Endodermal cell (in vitro differentiated cells): ENCODE results near the gene RUNX1. TPM values are rescaled to one million over a fixed set of nuclear protein-coding genes. Genes with fewer than 3 reads are reported as not detected.

Source experiments
- DNase-seq: peaks from one replicate; pipeline ENCODE4 v3.0.0-alpha.2; 2017
- H3K27ac ChIP-seq: 2 replicates; pipeline ENCODE4 v1.5.1; 2013; ENCODE audit warnings: mild to moderate bottlenecking, low read depth, low read length, moderate library complexity
- H3K27me3 ChIP-seq: 2 replicates; pipeline ENCODE4 v1.6.1; 2013; ENCODE audit warnings: mild to moderate bottlenecking, low read length, moderate library complexity; ENCODE audit not compliant: insufficient read depth, control insufficient read depth, poor library complexity, severe bottlenecking
- H3K36me3 ChIP-seq: 2 replicates; pipeline ENCODE4 v1.7.0; 2013; ENCODE audit warnings: mild to moderate bottlenecking, low read length, moderate library complexity; ENCODE audit not compliant: control insufficient read depth, insufficient read depth
- H3K4me1 ChIP-seq: one replicate; pipeline ENCODE4 v1.7.0; 2013; ENCODE audit warnings: low read length; ENCODE audit not compliant: control insufficient read depth, insufficient read depth
- H3K4me3 ChIP-seq: 2 replicates; pipeline ENCODE4 v1.5.1; 2013; ENCODE audit warnings: mild to moderate bottlenecking, low read length, moderate library complexity
- H3K9ac ChIP-seq: 2 replicates; pipeline ENCODE4 v1.6.1; 2013; ENCODE audit warnings: mild to moderate bottlenecking, low read length, moderate library complexity; ENCODE audit not compliant: poor library complexity, severe bottlenecking; ENCODE audit errors: extremely low read depth
- H3K9me3 ChIP-seq: 2 replicates; pipeline ENCODE4 v1.6.1; 2013; ENCODE audit warnings: mild to moderate bottlenecking, low read length, moderate library complexity; ENCODE audit not compliant: control insufficient read depth
- H3K27ac Mint-ChIP-seq: 2 replicates; pipeline ENCODE4 v1.8.0; 2020; ENCODE audit warnings: mixed read lengths
- H3K27me3 Mint-ChIP-seq: 2 replicates; pipeline ENCODE4 v1.8.0; 2021; ENCODE audit warnings: mild to moderate bottlenecking, mixed read lengths; ENCODE audit not compliant: insufficient read depth
- H3K36me3 Mint-ChIP-seq: 2 replicates; pipeline ENCODE4 v1.8.0; 2020; ENCODE audit warnings: low read depth, mixed read lengths
- H3K4me1 Mint-ChIP-seq: 2 replicates; pipeline ENCODE4 v1.8.0; 2020; ENCODE audit warnings: mixed read lengths
- H3K4me3 Mint-ChIP-seq: 2 replicates; pipeline ENCODE4 v1.8.0; 2020; ENCODE audit warnings: mild to moderate bottlenecking, moderate library complexity, mixed read lengths
- H3K9me3 Mint-ChIP-seq: 2 replicates; pipeline ENCODE4 v1.8.0; 2020; ENCODE audit warnings: mild to moderate bottlenecking, mixed read lengths
- CTCF ChIP-seq: fragments of 200-600 bp; sonication (generic); conservative IDR thresholded peaks from 2 replicates; pipeline ENCODE4 v1.5.0; 2021; ENCODE audit warnings: antibody characterized with exemption, mild to moderate bottlenecking
- WGBS, 2 experiments: methylation state at CpG; one replicate each; pipeline versions ENCODE4 v1.1.5 to v1.1.7; 2013; ENCODE audit warnings: missing lambda C conversion rate in 2 of 2, mixed read lengths in 1 of 2; ENCODE audit not compliant: insufficient coverage in 1 of 2, insufficient read length in 1 of 2; 5-methylcytosine and 5-hydroxymethylcytosine counted together
- total RNA-seq, 2 donors: library from RNA; stranded (reverse); fragmentation: NEBNext Ultra II Directional in 1 of 2; extraction: Animal tissue kit (Norgen Biotek cat#: 25700) in 1 of 2; gene quantifications; 2 replicates in 1 of 2; 3 replicates in 1 of 2; pipeline ENCODE4 v1.2.1, GENCODE V29; 2021

The RUNX1 gene
- total RNA-seq, 2 donors from 2014 or later: 0.31 to 2.8 TPM

- 93% methylated on average over 3 of the region's 3 CpGs; no CpG with 5 or more reads in 1 of the 2 experiments for WGBS, 2 experiments
- no peak overlapping the region for H3K9ac ChIP-seq
- no peak overlapping the region for H3K4me3 Mint-ChIP-seq
- peaks cover 10% of the 10 kb centered on the region for H3K27me3 Mint-ChIP-seq
- TF ChIP-seq CTCF: no peak
- DNase-seq: peak; percentile 17
- no peak overlapping the region for H3K27ac Mint-ChIP-seq
- H3K4me1 ChIP-seq: no peaks in the 10 kb centered on the region
- no peaks in the 10 kb centered on the region for H3K9me3 ChIP-seq
- no peak overlapping the region for H3K4me3 ChIP-seq
- H3K27ac ChIP-seq: no peak overlapping the region
- no peaks in the 10 kb centered on the region for H3K9me3 Mint-ChIP-seq
- H3K27me3 ChIP-seq: no peaks in the 10 kb centered on the region
- H3K36me3 ChIP-seq: no peaks in the 10 kb centered on the region
- H3K4me1 Mint-ChIP-seq: peaks cover 3% of the 10 kb centered on the region
- no peaks in the 10 kb centered on the region for H3K36me3 Mint-ChIP-seq
Observed at GRCh38 chr21:34858559-34858958, 190.5 kb downstream of the RUNX1 start.

- WGBS, 2 experiments: 74 to 91% methylated on average over 3 to 4 of the region's 4 CpGs
- no peaks in the 10 kb centered on the region for H3K36me3 Mint-ChIP-seq
- DNase-seq: peak; percentile 67
- no peaks in the 10 kb centered on the region for H3K9me3 ChIP-seq
- peak; percentile 70 for TF ChIP-seq CTCF
- H3K9ac ChIP-seq: no peak overlapping the region
- no peaks in the 10 kb centered on the region for H3K36me3 ChIP-seq
- no peak overlapping the region for H3K4me3 ChIP-seq
- H3K27ac ChIP-seq: no peak overlapping the region
- no peaks in the 10 kb centered on the region for H3K27me3 ChIP-seq
- H3K4me1 Mint-ChIP-seq: peaks cover 3% of the 10 kb centered on the region
- no peaks in the 10 kb centered on the region for H3K4me1 ChIP-seq
- H3K4me3 Mint-ChIP-seq: no peak overlapping the region
- peaks cover 7% of the 10 kb centered on the region for H3K27me3 Mint-ChIP-seq
- no peak overlapping the region for H3K27ac Mint-ChIP-seq
- no peaks in the 10 kb centered on the region for H3K9me3 Mint-ChIP-seq
Observed at GRCh38 chr21:34857874-34858273, 191.2 kb downstream of the RUNX1 start.

GRCh38 chr21:34857122-34857713 lies 191.9 kb downstream of the RUNX1 start:
- H3K27ac ChIP-seq: no peak overlapping the region
- peak; percentile 16 for DNase-seq
- WGBS, 2 experiments: 81 to 82% methylated on average over 7 to 9 of the region's 9 CpGs
- Mint-ChIP-seq H3K27ac (no peak overlapping the region), H3K4me3 (no peak overlapping the region), H3K27me3 (peaks cover 7% of the 10 kb centered on the region), H3K9me3 (no peaks in the 10 kb centered on the region), H3K4me1 (peaks cover 5% of the 10 kb centered on the region), H3K36me3 (no peaks in the 10 kb centered on the region)
- no peak overlapping the region for H3K4me3 ChIP-seq
- no peaks in the 10 kb centered on the region for H3K9me3 ChIP-seq
- no peaks in the 10 kb centered on the region for H3K4me1 ChIP-seq
- TF ChIP-seq CTCF: no peak
- H3K9ac ChIP-seq: no peak overlapping the region
- no peaks in the 10 kb centered on the region for H3K36me3 ChIP-seq
- no peaks in the 10 kb centered on the region for H3K27me3 ChIP-seq
